CD4-positive, alpha-beta T cell treated with Interleukin-4 for 4 hours (primary cell): Measurements from ENCODE around the gene NEU4.
"Not testable (repeated sequence)": the region's sequence is repeated elsewhere in the genome, so short reads cannot be mapped to it uniquely, and the experiment has no call there.

Source experiments
- DNase-seq: peaks from one replicate; pipeline ENCODE4 v3.0.0-alpha.2; 2020

The NEU4 gene

GRCh38 chr2:241775223-241776177 lies 33.5 kb upstream of the NEU4 start:
- DNase-seq, result no peak

GRCh38 chr2:241776336-241777169 lies 32.4 kb upstream of the NEU4 start, which contains the start of gene GAL3ST2:
GAL3ST2 (plus strand) TSS chr2:241776822; CDS start chr2:241776956, 134 bp downstream.
- DNase-seq, result no peak

GRCh38 chr2:241777170-241777685 lies 31.8 kb upstream of the NEU4 start:
- DNase-seq, result no peak

GRCh38 chr2:241777686-241778627 lies 31.0 kb upstream of the NEU4 start:
- DNase-seq, result no peak

- DNase-seq, result no peak
These were observed 27.9 kb upstream of the NEU4 start for GRCh38 chr2:241780939-241781569.

GRCh38 chr2:241782053-241782452 lies 26.9 kb upstream of the NEU4 start:
- not testable (repeated sequence) for DNase-seq

GRCh38 chr2:241788135-241788534 lies 20.9 kb upstream of the NEU4 start:
- DNase-seq, result no peak

- peak; percentile 43 for DNase-seq
These were observed 20.4 kb upstream of the NEU4 start for GRCh38 chr2:241788572-241788971.

- DNase-seq, result not testable (repeated sequence)
These were observed 17.6 kb upstream of the NEU4 start for GRCh38 chr2:241791385-241791784.

GRCh38 chr2:241793385-241793784 lies 15.6 kb upstream of the NEU4 start:
- DNase-seq, result no peak

- DNase-seq, result no peak
These were observed 14.7 kb upstream of the NEU4 start for GRCh38 chr2:241794250-241794823.

- no peak for DNase-seq
These were observed 13.7 kb upstream of the NEU4 start for GRCh38 chr2:241795021-241795999.

- no peak for DNase-seq
These were observed 12.8 kb upstream of the NEU4 start for GRCh38 chr2:241796209-241796608.

GRCh38 chr2:241796610-241797138 lies 12.3 kb upstream of the NEU4 start:
- no peak for DNase-seq

- no peak for DNase-seq
These were observed 11.4 kb upstream of the NEU4 start for GRCh38 chr2:241797441-241798080.

GRCh38 chr2:241798081-241798630 lies 10.8 kb upstream of the NEU4 start:
- no peak for DNase-seq

GRCh38 chr2:241798631-241799521 lies 10.1 kb upstream of the NEU4 start:
- no peak for DNase-seq
